PC-3 (cell line): ENCODE measurements around the gene ATN1. TPM values are rescaled to one million over a fixed set of nuclear protein-coding genes. Genes with fewer than 3 reads are reported as not detected.

Experiments
- ATAC-seq: fragments of 200-7000 bp; cut with Tn5 transposase; 2 replicates; pipeline ENCODE4 v1.9.1; 2020; ENCODE audit warnings: mild to moderate bottlenecking, moderate library complexity
- BruUV-seq: library from RNA; stranded (reverse); fragments of 400-500 nt; replicated peaks from 2 replicates; lab custom pipeline; 2021; lab: Mats Ljungman, UMichigan
- CTCF ChIA-PET: fragments of 300-600 bp; sonication (Branson Sonifier 250); formaldehyde crosslinking; loops from one replicate; lab custom pipeline; 2022; ENCODE audit warnings: antibody characterized with exemption; lab: Charles Lee
- POLR2A ChIA-PET: fragments of 300-600 bp; sonication (Branson Sonifier 250); formaldehyde crosslinking; loops from one replicate; lab custom pipeline; 2022; ENCODE audit warnings: antibody characterized with exemption; ENCODE audit not compliant: unreplicated experiment; lab: Charles Lee
- DNase-seq: peaks from one replicate; pipeline ENCODE4 v3.0.0-alpha.2; 2015
- H2AFZ ChIP-seq: fragments of 300-600 bp; sonication (generic); 2 replicates; pipeline ENCODE4 v1.6.0; 2016; ENCODE audit warnings: antibody characterized with exemption, low read length
- H3F3A ChIP-seq: fragments of 300-600 bp; sonication (generic); one replicate; pipeline ENCODE4 v1.6.0; 2017; ENCODE audit warnings: antibody characterized with exemption, low read length, control low read depth, mild to moderate bottlenecking; ENCODE audit not compliant: unreplicated experiment
- H3K27ac ChIP-seq: fragments of 300-600 bp; sonication (generic); 2 replicates; pipeline ENCODE4 v1.5.1; 2016; ENCODE audit warnings: mild to moderate bottlenecking, low read length
- H3K27me3 ChIP-seq: fragments of 300-600 bp; sonication (generic); 2 replicates; pipeline ENCODE4 v1.6.1; 2016; ENCODE audit warnings: low read length, mixed read lengths
- H3K36me3 ChIP-seq: fragments of 300-600 bp; sonication (generic); 2 replicates; pipeline ENCODE4 v1.6.1; 2016; ENCODE audit warnings: low read depth, mixed run types, low read length, mixed read lengths
- H3K4me1 ChIP-seq: fragments of 300-600 bp; sonication (generic); 2 replicates; pipeline ENCODE4 v1.5.1; 2016; ENCODE audit warnings: low read length; ENCODE audit not compliant: insufficient read depth
- H3K4me2 ChIP-seq: fragments of 300-600 bp; sonication (generic); 2 replicates; pipeline ENCODE4 v1.6.0; 2016; ENCODE audit warnings: low read length
- H3K4me3 ChIP-seq: fragments of 300-600 bp; sonication (generic); 2 replicates; pipeline ENCODE4 v1.5.1; 2016; ENCODE audit warnings: mild to moderate bottlenecking, low read length, mixed read lengths
- H3K79me2 ChIP-seq: fragments of 300-600 bp; sonication (generic); 2 replicates; pipeline ENCODE4 v1.6.1; 2017; ENCODE audit warnings: low read length, mixed read lengths
- H3K9ac ChIP-seq: fragments of 300-600 bp; sonication (generic); 2 replicates; pipeline ENCODE4 v1.6.0; 2016; ENCODE audit warnings: mild to moderate bottlenecking, low read length
- H3K9me2 ChIP-seq: fragments of 300-600 bp; sonication (generic); replicated peaks from 2 replicates; pipeline ENCODE4 v1.6.1; 2016; ENCODE audit warnings: mixed run types, low read length, mixed read lengths
- H3K9me3 ChIP-seq: fragments of 300-600 bp; sonication (generic); 2 replicates; pipeline ENCODE4 v1.6.1; 2016; ENCODE audit warnings: low read length, mixed read lengths
- H4K20me1 ChIP-seq: fragments of 300-600 bp; sonication (generic); 2 replicates; pipeline ENCODE4 v1.6.1; 2016; ENCODE audit warnings: low read length, mixed read lengths
- CTCF ChIP-seq: fragments of 300-600 bp; sonication (generic); conservative IDR thresholded peaks from 2 replicates; pipeline ENCODE4 v1.5.1; 2017; ENCODE audit warnings: antibody characterized with exemption, low read depth, mild to moderate bottlenecking, low read length
- EZH2 ChIP-seq: fragments of 300-600 bp; sonication (generic); IDR thresholded peaks from one replicate; pipeline ENCODE4 v1.6.1; 2017; ENCODE audit warnings: antibody characterized with exemption, mild to moderate bottlenecking, low read length; ENCODE audit not compliant: unreplicated experiment
- EZH2phosphoT487 ChIP-seq: fragments of 300-600 bp; sonication (generic); IDR thresholded peaks from 2 replicates; pipeline ENCODE4 v1.6.1; 2018; ENCODE audit warnings: mild to moderate bottlenecking, antibody characterized with exemption, low read length, borderline replicate concordance
- intact Hi-C: fragments of 100-400 bp; cut with micrococcal nuclease; formaldehyde crosslinking; loops from 2 replicates; pipeline ENCODE4 v1.9.0; 2023
- total RNA-seq: library from RNA; depleted of rRNA; stranded (reverse); fragments of >200 nt; gene quantifications from 2 replicates; pipeline ENCODE4 v1.2.3, GENCODE V29; 2014

ATN1 gene
- total RNA-seq, 1 experiment from 2014 or later: 11.6 TPM

DNA sequence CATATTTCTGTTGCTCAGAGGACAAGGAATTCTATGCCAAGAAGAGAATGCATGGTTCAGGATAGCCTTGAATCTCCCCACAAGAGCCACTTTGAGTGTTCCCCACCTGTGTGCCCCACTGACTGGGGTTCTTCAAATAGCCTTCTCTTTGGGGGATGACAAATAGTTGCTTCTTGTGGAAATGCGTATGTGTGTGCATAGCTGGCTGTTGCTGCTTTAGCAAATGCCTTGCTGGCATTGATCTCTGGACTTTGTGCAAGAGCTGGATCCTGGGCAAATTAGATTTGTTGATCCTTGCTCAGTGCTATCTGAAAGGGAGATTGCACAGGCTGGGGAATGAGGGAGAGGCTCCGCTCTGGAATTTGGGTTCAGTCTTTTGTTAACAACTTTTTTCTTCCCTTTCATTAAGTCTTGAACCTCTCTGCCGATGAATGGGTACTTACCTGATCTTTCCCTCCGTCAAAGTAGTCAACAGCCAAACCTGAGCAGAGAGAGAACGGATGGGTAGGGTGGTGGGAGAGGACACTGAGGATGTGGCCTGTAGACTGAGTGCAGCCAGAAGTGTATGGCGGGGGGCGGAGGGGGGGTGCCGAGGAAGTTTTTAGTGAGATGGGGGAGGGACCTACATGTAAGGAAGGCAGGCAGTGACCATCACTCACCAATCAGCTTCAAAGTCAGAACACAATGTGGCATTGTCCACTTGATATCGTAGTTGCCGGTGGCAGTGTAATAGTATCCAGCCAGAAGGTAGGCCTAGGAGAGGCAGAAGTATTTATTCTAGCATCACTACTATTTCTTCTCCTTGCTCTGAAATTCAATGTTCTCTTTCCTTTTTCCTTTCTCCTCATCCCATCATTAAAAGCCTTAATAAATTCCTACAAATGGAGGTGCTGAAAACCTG, 53.6 kb downstream of the ATN1 start:
- Histone ChIP-seq H3K4me2 (no peak overlapping the region), H3K4me3 (no peak overlapping the region), H3K9me3 (no peaks in the 10 kb centered on the region), H3K27me3 (no peaks in the 10 kb centered on the region), H4K20me1 (no peaks in the 10 kb centered on the region), H3F3A (no peaks in the 10 kb centered on the region), H2AFZ (no peak overlapping the region), H3K27ac (no peak overlapping the region), H3K9me2 (no peaks in the 10 kb centered on the region), H3K79me2 (no peaks in the 10 kb centered on the region), H3K36me3 (peaks cover 3% of the 10 kb centered on the region; the same call in 1 of the 2 replicates), H3K9ac (no peak overlapping the region), H3K4me1 (no peaks in the 10 kb centered on the region)
- ATAC-seq (no peak), DNase-seq (no peak)
- POLR2A ChIA-PET: no interaction called here
- CTCF ChIA-PET: no interaction called here
- no TSS peak for BruUV-seq
- TF ChIP-seq CTCF (no peak), EZH2 (no peak), EZH2phosphoT487 (no peak)
- intact Hi-C loops: no loop called here

DNA sequence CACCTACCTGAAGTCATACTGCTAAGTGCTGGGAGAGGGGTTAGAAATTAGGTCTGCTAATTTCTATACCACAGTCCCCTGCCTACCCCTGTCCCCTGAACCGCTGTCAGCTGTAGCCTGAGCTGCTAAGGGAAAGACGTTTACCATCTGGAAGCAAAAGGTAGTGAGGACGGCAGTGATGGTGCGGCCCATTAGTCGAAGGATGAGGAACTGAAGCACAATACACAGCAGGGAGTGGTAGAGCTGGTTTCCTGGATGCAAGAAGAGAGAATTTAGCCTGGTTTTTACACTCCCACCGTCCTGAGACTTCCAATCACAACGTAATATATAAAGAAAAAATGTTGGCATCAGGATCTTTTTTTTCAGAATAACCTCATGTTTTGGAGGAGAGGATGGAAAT, 54.8 kb downstream of the ATN1 start:
- POLR2A ChIA-PET: no interaction called here
- Histone ChIP-seq H3K9me2 (no peaks in the 10 kb centered on the region), H3K4me3 (no peak overlapping the region), H3K36me3 (no peaks in the 10 kb centered on the region; the same call in 1 of the 2 replicates), H3F3A (no peaks in the 10 kb centered on the region), H4K20me1 (no peaks in the 10 kb centered on the region), H3K4me2 (no peak overlapping the region), H3K79me2 (no peaks in the 10 kb centered on the region), H3K27me3 (no peaks in the 10 kb centered on the region), H3K4me1 (no peaks in the 10 kb centered on the region), H3K9ac (no peak overlapping the region), H2AFZ (no peak overlapping the region), H3K9me3 (no peaks in the 10 kb centered on the region), H3K27ac (no peak overlapping the region)
- CTCF ChIA-PET: no interaction called here
- no peak for ATAC-seq
- BruUV-seq: no TSS peak
- DNase-seq: no peak
- TF ChIP-seq EZH2phosphoT487: no peak
- no peak for TF ChIP-seq CTCF
- no peak for TF ChIP-seq EZH2
- intact Hi-C loops: no loop called here

- intact Hi-C loops: no loop called here
- DNase-seq (no peak), ATAC-seq (no peak)
- H3K4me1 ChIP-seq: no peaks in the 10 kb centered on the region
- H3F3A ChIP-seq: no peaks in the 10 kb centered on the region
- no peaks in the 10 kb centered on the region for H3K79me2 ChIP-seq
- H3K9ac ChIP-seq: no peak overlapping the region
- CTCF ChIA-PET: no interaction called here
- no peaks in the 10 kb centered on the region for H3K9me3 ChIP-seq
- H3K4me2 ChIP-seq: no peak overlapping the region
- no peaks in the 10 kb centered on the region for H4K20me1 ChIP-seq
- no peaks in the 10 kb centered on the region; the same call in none of the 2 replicates for H3K36me3 ChIP-seq
- POLR2A ChIA-PET: no interaction called here
- no TSS peak for BruUV-seq
- no peaks in the 10 kb centered on the region for H3K9me2 ChIP-seq
- no peaks in the 10 kb centered on the region for H3K27me3 ChIP-seq
- no peak for TF ChIP-seq CTCF
- no peak for TF ChIP-seq EZH2phosphoT487
- TF ChIP-seq EZH2: no peak
- H3K27ac ChIP-seq: no peak overlapping the region
- H2AFZ ChIP-seq: no peak overlapping the region
- H3K4me3 ChIP-seq: no peak overlapping the region
Measured at GRCh38 chr12:6987956-6988553, 60.3 kb downstream of the ATN1 start.
